GM18526 (cell line): ENCODE measurements around the gene TJP3.

Experiments used
- POLR2A ChIP-seq: IDR thresholded peaks from 3 replicates; pipeline ENCODE4 v1.6.1; 2011; ENCODE audit not compliant: insufficient read length; ENCODE audit errors: extremely low read depth

TJP3 gene

GRCh38 chr19:3736106-3736724 lies 28.0 kb downstream of the TJP3 start:
- TF ChIP-seq POLR2A: no peak

- TF ChIP-seq POLR2A: no peak
Observed at GRCh38 chr19:3737487-3738205, 29.5 kb downstream of the TJP3 start.

GRCh38 chr19:3738477-3739220 lies 30.5 kb downstream of the TJP3 start:
- no peak for TF ChIP-seq POLR2A

GRCh38 chr19:3740431-3740830 lies 32.2 kb downstream of the TJP3 start:
- TF ChIP-seq POLR2A: no peak

- no peak for TF ChIP-seq POLR2A
Observed at GRCh38 chr19:3743486-3743885, 35.3 kb downstream of the TJP3 start.

- no peak for TF ChIP-seq POLR2A
Observed at GRCh38 chr19:3745363-3746045, 37.3 kb downstream of the TJP3 start.

- TF ChIP-seq POLR2A: no peak
Observed at GRCh38 chr19:3746371-3747056, 38.3 kb downstream of the TJP3 start.

GRCh38 chr19:3748965-3749364 lies 40.8 kb downstream of the TJP3 start:
- no peak for TF ChIP-seq POLR2A

GRCh38 chr19:3750211-3750610 lies 42.0 kb downstream of the TJP3 start:
- no peak for TF ChIP-seq POLR2A

- no peak for TF ChIP-seq POLR2A
Observed at GRCh38 chr19:3751236-3751635, 43.1 kb downstream of the TJP3 start.

- TF ChIP-seq POLR2A: no peak
Observed at GRCh38 chr19:3752492-3752891, 44.3 kb downstream of the TJP3 start.

- no peak for TF ChIP-seq POLR2A
Observed at GRCh38 chr19:3753631-3754410, 45.6 kb downstream of the TJP3 start.

- TF ChIP-seq POLR2A: no peak
Observed at GRCh38 chr19:3759482-3760254, 51.5 kb downstream of the TJP3 start.
